Hepatocyte (in vitro differentiated cells): ENCODE results near the gene TIMM22. TPM values are rescaled to one million over a fixed set of nuclear protein-coding genes. Genes with fewer than 3 reads are reported as not detected.

Experiments used
- DNase-seq: peaks from one replicate; pipeline ENCODE4 v3.0.0-alpha.2; 2016; ENCODE audit warnings: low spot score
- H2AFZ ChIP-seq: fragments of 200-600 bp; sonication (generic); 2 replicates; pipeline ENCODE4 v1.6.0; 2016; ENCODE audit warnings: antibody characterized with exemption, mild to moderate bottlenecking
- H3K27ac ChIP-seq: fragments of 200-600 bp; sonication (generic); 2 replicates; pipeline ENCODE4 v1.5.1; 2016; ENCODE audit warnings: mild to moderate bottlenecking
- H3K27me3 ChIP-seq: fragments of 200-600 bp; sonication (generic); 2 replicates; pipeline ENCODE4 v1.6.1; 2016
- H3K36me3 ChIP-seq: fragments of 200-600 bp; sonication (generic); replicated peaks from 2 replicates; pipeline ENCODE4 v1.5.1; 2016; ENCODE audit warnings: low read depth; ENCODE audit not compliant: insufficient read depth
- H3K4me1 ChIP-seq: fragments of 200-600 bp; sonication (generic); 2 replicates; pipeline ENCODE4 v1.5.1; 2016; ENCODE audit warnings: mild to moderate bottlenecking, moderate library complexity; ENCODE audit not compliant: insufficient read depth
- H3K4me2 ChIP-seq: fragments of 200-600 bp; sonication (generic); 2 replicates; pipeline ENCODE4 v1.6.0; 2016
- H3K4me3 ChIP-seq: fragments of 200-600 bp; sonication (generic); 2 replicates; pipeline ENCODE4 v1.5.1; 2016; ENCODE audit warnings: mild to moderate bottlenecking
- H3K79me2 ChIP-seq: fragments of 200-600 bp; sonication (generic); 2 replicates; pipeline ENCODE4 v1.6.0; 2017; ENCODE audit warnings: mild to moderate bottlenecking
- H3K9me2 ChIP-seq: fragments of 200-600 bp; sonication (generic); replicated peaks from 2 replicates; pipeline ENCODE4 v1.6.0; 2017; ENCODE audit warnings: mild to moderate bottlenecking; ENCODE audit not compliant: insufficient read depth
- H3K9me3 ChIP-seq: fragments of 200-600 bp; sonication (generic); 2 replicates; pipeline ENCODE4 v1.5.1; 2016; ENCODE audit warnings: low read depth, mild to moderate bottlenecking
- H4K20me1 ChIP-seq: fragments of 200-600 bp; sonication (generic); 2 replicates; pipeline ENCODE4 v1.6.0; 2016; ENCODE audit warnings: mild to moderate bottlenecking; ENCODE audit not compliant: insufficient read depth, poor library complexity, severe bottlenecking
- EZH2 ChIP-seq: fragments of 200-600 bp; sonication (generic); IDR thresholded peaks from 2 replicates; pipeline ENCODE4 v1.6.1; 2016; ENCODE audit warnings: antibody characterized with exemption, mild to moderate bottlenecking, borderline replicate concordance
- EZH2phosphoT487 ChIP-seq: fragments of 200-600 bp; sonication (generic); IDR thresholded peaks from one replicate; pipeline ENCODE4 v1.6.1; 2018; ENCODE audit warnings: antibody characterized with exemption, mild to moderate bottlenecking, low read depth, moderate library complexity; ENCODE audit not compliant: unreplicated experiment, severe bottlenecking
- WGBS: methylation state at CpG from one replicate; pipeline ENCODE4 v1.1.6; 2016; ENCODE audit warnings: low lambda C conversion rate; ENCODE audit errors: missing lambda C conversion rate; 5-methylcytosine and 5-hydroxymethylcytosine counted together
- polyA plus RNA-seq: library from polyadenylated mRNA; unstranded; fragments of >200 nt; fragmentation: Nextera tagmentation; extraction: Ambion mirVana; gene quantifications from 2 replicates; pipeline ENCODE4 v1.2.1, GENCODE V29; 2016
- total RNA-seq: library from RNA; depleted of rRNA; stranded (reverse); fragments of >200 nt; gene quantifications from 2 replicates; pipeline ENCODE4 v1.2.3, GENCODE V29; 2014
- TF ChIP-seq, protein P1 (sequence below): fragments of 200-600 bp; sonication (generic); IDR thresholded peaks from 2 replicates; pipeline ENCODE4 v1.5.1; 2016; ENCODE audit warnings: antibody characterized with exemption, mild to moderate bottlenecking; ENCODE audit not compliant: poor library complexity

TIMM22 gene
- total and polyA plus RNA-seq, 2 experiments from 2014 or later: 16.7 to 18.4 TPM

DNA sequence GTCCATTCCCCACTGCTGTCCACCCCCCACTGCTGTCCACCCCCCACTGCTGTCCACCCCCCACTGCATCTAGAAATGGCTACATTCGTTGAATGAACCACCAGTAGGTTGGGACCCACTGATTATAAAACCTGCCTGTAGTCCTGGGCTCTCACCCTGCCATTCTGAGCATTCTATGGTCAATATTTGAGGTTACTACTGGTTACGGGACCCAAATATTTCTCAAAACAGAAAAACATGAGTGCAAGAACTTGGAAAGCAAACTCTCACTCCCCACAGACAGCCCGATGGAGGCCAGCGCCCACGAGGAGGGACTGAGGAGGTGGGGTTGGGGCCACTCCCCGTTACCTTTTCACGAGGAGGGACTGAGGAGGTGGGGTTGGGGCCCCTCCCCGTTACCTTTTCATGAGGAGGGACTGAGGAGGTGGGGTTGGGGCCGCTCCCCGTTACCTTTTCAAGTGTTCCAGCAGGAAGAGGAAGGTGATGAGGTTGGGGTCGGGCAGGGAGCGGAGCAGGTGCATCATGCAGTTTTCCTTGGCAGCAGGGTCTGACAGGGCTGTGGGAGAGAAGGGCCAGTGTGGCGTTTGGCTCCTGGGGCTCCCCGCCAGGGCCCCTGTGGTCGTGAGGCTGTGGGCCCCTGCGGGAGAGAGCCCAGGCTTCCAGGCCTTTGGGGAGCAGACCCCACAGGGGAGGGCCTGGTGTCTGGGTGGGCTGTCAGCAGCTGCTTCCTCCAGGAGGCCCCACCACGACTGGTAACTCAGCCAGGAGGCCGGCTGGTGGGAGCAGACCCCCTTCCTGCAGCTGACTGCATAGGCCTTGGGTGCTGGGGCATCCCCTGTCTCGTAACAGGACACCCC lies 12.5 kb downstream of the TIMM22 start:
- Histone ChIP-seq H3K27ac (no peak overlapping the region), H3K27me3 (no peaks in the 10 kb centered on the region), H3K36me3 (no peaks in the 10 kb centered on the region), H3K79me2 (no peaks in the 10 kb centered on the region), H3K4me2 (no peak overlapping the region), H3K9me3 (no peaks in the 10 kb centered on the region), H4K20me1 (no peaks in the 10 kb centered on the region), H3K4me3 (no peak overlapping the region), H3K9me2 (no peaks in the 10 kb centered on the region), H3K4me1 (peaks cover 17% of the 10 kb centered on the region), H2AFZ (no peak overlapping the region)
- no peak for DNase-seq
- no peak for TF ChIP-seq EZH2
- TF ChIP-seq, protein P1, sequence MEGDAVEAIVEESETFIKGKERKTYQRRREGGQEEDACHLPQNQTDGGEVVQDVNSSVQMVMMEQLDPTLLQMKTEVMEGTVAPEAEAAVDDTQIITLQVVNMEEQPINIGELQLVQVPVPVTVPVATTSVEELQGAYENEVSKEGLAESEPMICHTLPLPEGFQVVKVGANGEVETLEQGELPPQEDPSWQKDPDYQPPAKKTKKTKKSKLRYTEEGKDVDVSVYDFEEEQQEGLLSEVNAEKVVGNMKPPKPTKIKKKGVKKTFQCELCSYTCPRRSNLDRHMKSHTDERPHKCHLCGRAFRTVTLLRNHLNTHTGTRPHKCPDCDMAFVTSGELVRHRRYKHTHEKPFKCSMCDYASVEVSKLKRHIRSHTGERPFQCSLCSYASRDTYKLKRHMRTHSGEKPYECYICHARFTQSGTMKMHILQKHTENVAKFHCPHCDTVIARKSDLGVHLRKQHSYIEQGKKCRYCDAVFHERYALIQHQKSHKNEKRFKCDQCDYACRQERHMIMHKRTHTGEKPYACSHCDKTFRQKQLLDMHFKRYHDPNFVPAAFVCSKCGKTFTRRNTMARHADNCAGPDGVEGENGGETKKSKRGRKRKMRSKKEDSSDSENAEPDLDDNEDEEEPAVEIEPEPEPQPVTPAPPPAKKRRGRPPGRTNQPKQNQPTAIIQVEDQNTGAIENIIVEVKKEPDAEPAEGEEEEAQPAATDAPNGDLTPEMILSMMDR: no peak
- TF ChIP-seq EZH2phosphoT487: no peak
- 86% methylated on average over 19 of the region's 19 CpGs for WGBS

DNA sequence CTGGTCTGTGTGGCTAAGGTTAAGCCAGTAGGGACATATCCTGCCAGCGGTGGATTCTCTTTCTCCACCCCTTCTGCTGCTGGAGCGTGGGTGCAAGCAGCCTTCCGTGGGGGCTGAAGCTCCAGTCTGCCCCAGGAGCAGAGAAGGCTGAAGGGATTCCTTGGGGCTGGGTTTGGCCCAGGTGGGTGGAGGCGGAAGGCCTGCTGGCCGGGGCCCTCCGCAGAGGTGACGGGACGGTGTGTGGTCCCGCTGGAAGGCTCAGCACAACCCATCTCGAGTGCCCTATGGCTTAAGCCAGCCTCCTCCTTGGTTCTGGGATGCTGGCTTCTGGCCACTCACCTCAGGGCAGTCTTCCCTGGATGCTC lies 13.1 kb downstream of the TIMM22 start:
- no peak for DNase-seq
- Histone ChIP-seq H2AFZ (no peak overlapping the region), H3K4me2 (no peak overlapping the region), H4K20me1 (no peaks in the 10 kb centered on the region), H3K4me3 (no peak overlapping the region), H3K4me1 (peaks cover 11% of the 10 kb centered on the region), H3K79me2 (no peaks in the 10 kb centered on the region), H3K27ac (no peak overlapping the region), H3K36me3 (no peaks in the 10 kb centered on the region), H3K27me3 (no peaks in the 10 kb centered on the region), H3K9me2 (no peaks in the 10 kb centered on the region), H3K9me3 (no peaks in the 10 kb centered on the region)
- WGBS: 91% methylated on average over 10 of the region's 10 CpGs
- no peak for TF ChIP-seq EZH2

DNA sequence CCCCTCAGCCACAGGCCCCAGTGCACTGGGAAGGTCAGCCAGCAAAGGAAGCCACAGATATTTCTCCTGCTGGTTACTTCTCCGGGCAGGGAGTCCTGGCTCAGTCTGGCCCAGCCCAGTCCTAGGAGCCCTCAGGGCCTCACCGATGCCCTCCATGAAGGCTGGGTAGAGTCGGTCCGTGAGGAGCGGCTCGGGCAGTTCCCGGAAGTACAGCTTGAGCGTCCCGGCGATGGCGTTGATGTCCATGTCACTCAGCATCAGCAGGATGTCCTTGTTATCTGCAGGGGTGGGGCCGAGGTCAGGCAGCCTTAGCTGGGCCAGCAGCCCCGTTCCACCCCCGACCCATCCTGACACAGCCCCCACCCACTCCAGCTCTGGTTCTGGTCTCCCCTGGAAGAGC lies 13.7 kb downstream of the TIMM22 start:
- Histone ChIP-seq H3K36me3 (no peaks in the 10 kb centered on the region), H3K27me3 (no peaks in the 10 kb centered on the region), H3K4me2 (no peak overlapping the region), H3K4me3 (no peak overlapping the region), H3K4me1 (peaks cover 5% of the 10 kb centered on the region), H3K9me3 (no peaks in the 10 kb centered on the region), H3K27ac (no peak overlapping the region), H3K9me2 (no peaks in the 10 kb centered on the region), H4K20me1 (no peaks in the 10 kb centered on the region), H2AFZ (no peak overlapping the region), H3K79me2 (no peaks in the 10 kb centered on the region)
- no peak for DNase-seq
- WGBS: 92% methylated on average over 14 of the region's 14 CpGs
- TF ChIP-seq EZH2phosphoT487 (no peak), EZH2 (no peak)
- TF ChIP-seq, protein P1: no peak

DNA sequence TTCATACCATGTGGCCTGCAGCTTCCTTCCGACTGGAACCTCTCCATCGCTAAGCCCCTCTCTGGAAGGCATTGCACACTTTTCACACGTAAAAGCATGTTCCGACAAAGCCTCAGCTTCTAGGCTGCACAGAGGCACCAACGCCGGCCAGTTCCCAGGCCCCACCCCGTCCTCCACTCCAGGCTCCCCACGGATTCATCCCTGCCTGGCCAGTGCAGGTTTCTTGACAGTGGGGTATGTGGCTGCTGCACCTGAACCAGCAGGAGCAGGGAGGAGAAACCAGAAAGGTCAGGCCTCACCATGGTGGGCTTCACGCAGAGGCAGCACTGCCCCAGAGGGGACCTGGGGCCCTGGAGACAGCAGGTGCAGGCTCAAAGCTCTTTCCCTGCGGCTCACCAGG lies 14.2 kb downstream of the TIMM22 start:
- Histone ChIP-seq H3K79me2 (no peaks in the 10 kb centered on the region), H3K4me1 (no peaks in the 10 kb centered on the region), H3K4me3 (no peak overlapping the region), H3K27ac (no peak overlapping the region), H3K9me3 (no peaks in the 10 kb centered on the region), H3K4me2 (no peak overlapping the region), H4K20me1 (no peaks in the 10 kb centered on the region), H3K36me3 (no peaks in the 10 kb centered on the region), H3K27me3 (no peaks in the 10 kb centered on the region), H3K9me2 (no peaks in the 10 kb centered on the region), H2AFZ (no peak overlapping the region)
- TF ChIP-seq EZH2phosphoT487 (no peak), EZH2 (no peak)
- TF ChIP-seq, protein P1: no peak
- 84% methylated on average over 10 of the region's 10 CpGs for WGBS
- DNase-seq: no peak
